H1 (cell line): ENCODE measurements around the gene PRKAR2A.

Source experiments
- CBX8 ChIP-seq: fragments of 300-800, 300-1000 bp; sonication (generic); IDR thresholded peaks from 2 replicates; pipeline ENCODE4 v1.7.1; 2016; ENCODE audit warnings: low read depth, low read length, borderline replicate concordance
- CHD1 ChIP-seq: IDR thresholded peaks from 2 replicates; pipeline ENCODE4 v1.6.1; 2012; ENCODE audit warnings: low read depth, low read length, improper control_type of control experiment
- CTCF ChIP-seq, 3 experiments: IDR thresholded peaks; 1 replicate in 2 of 3; 2 replicates in 1 of 3; pipeline versions ENCODE4 v1.5.1 to v1.6.1; 2011; ENCODE audit warnings: low read length in 3 of 3, mild to moderate bottlenecking in 3 of 3, inconsistent platforms in 2 of 3, low read depth in 1 of 3, moderate library complexity in 1 of 3; ENCODE audit not compliant: insufficient read depth in 1 of 3; ENCODE audit errors: control extremely low read depth in 1 of 3
- RAD21 ChIP-seq, 2 experiments: IDR thresholded peaks in 1 of 2; conservative IDR thresholded peaks in 1 of 2; 2 replicates each; pipeline ENCODE4 v1.6.1; 2011; ENCODE audit warnings: low read depth in 2 of 2, low read length in 2 of 2, improper control_type of control experiment in 1 of 2, inconsistent platforms in 1 of 2, mild to moderate bottlenecking in 1 of 2, moderate library complexity in 1 of 2
- SIN3A ChIP-seq, 2 experiments: IDR thresholded peaks in 1 of 2; conservative IDR thresholded peaks in 1 of 2; 2 replicates each; pipeline ENCODE4 v1.6.1; 2011 to 2012; ENCODE audit warnings: low read length in 2 of 2, improper control_type of control experiment in 1 of 2, low read depth in 1 of 2, mild to moderate bottlenecking in 1 of 2
- TF ChIP-seq, protein P1 (sequence below): IDR thresholded peaks from 2 replicates; pipeline ENCODE4 v1.6.1; 2011; ENCODE audit warnings: low read length, improper control_type of control experiment

GRCh38 chr3:48863122-48863521 is 15.4 kb upstream of the PRKAR2A start:
- no peak for TF ChIP-seq RAD21 (IDR thresholded peaks at IDR 0.05 in 1 of 2, conservative IDR thresholded peaks at IDR 0.05 in 1 of 2; ENCODE audit: low read depth in 2 of 2, low read length in 2 of 2)
- TF ChIP-seq CBX8: no peak
- no peak for TF ChIP-seq CHD1
- TF ChIP-seq, protein P1, sequence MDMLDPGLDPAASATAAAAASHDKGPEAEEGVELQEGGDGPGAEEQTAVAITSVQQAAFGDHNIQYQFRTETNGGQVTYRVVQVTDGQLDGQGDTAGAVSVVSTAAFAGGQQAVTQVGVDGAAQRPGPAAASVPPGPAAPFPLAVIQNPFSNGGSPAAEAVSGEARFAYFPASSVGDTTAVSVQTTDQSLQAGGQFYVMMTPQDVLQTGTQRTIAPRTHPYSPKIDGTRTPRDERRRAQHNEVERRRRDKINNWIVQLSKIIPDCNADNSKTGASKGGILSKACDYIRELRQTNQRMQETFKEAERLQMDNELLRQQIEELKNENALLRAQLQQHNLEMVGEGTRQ: no peak
- TF ChIP-seq CTCF (IDR thresholded peaks at IDR 0.05; ENCODE audit: control extremely low read depth in 1 of 3, insufficient read depth in 1 of 3, low read depth in 1 of 3, low read length in 3 of 3): no peak
- no peak for TF ChIP-seq SIN3A (conservative IDR thresholded peaks at IDR 0.05 in 1 of 2, IDR thresholded peaks at IDR 0.05 in 1 of 2; ENCODE audit: low read depth in 1 of 2, low read length in 2 of 2)
